ENCODE data around the gene MCAT. TPM values are rescaled to one million over a fixed set of nuclear protein-coding genes. Genes with fewer than 3 reads are reported as not detected.

The MCAT gene
- total and polyA plus RNA-seq, 2 donors (not counting 3 experiments of a cell fraction or from before 2014, with no cell fraction given) = 16.9 to 23.2 TPM

- H3K9me3 ChIP-seq (replicated peaks; ENCODE audit: control insufficient read depth, insufficient read depth, low read length) = no peaks in the 10 kb centered on the region
- H4K20me1 ChIP-seq (replicated peaks; ENCODE audit: control insufficient read depth, extremely low read depth, insufficient read depth, low read length) = no peaks in the 10 kb centered on the region
- H3K79me2 ChIP-seq (ENCODE audit: control insufficient read depth, insufficient read depth, low read length) = no peaks in the 10 kb centered on the region
- TF ChIP-seq POLR2AphosphoS5 (IDR thresholded peaks at IDR 0.05; ENCODE audit: insufficient read depth, low read depth, low read length) (no peak), EZH2 (IDR thresholded peaks at IDR 0.05; ENCODE audit: borderline replicate concordance, low read depth, low read length, severe bottlenecking) (no peak), JUN (IDR thresholded peaks at IDR 0.05; ENCODE audit: borderline replicate concordance, insufficient read depth, insufficient read length, low read depth) (no peak), GATA2 (IDR thresholded peaks at IDR 0.05; ENCODE audit: insufficient read depth, insufficient read length, low read depth, low read length) (no peak), MYC (IDR thresholded peaks at IDR 0.05; ENCODE audit: low read depth, low read length) (no peak), POLR2A (IDR thresholded peaks at IDR 0.05; ENCODE audit: low read depth, low read length) (no peak), CTCF (IDR thresholded peaks at IDR 0.05; ENCODE audit: extremely low read depth in 1 of 2, insufficient read depth in 1 of 2, low read depth in 1 of 2, low read length in 2 of 2) (no peak)
- TF ChIP-seq, protein P1, sequence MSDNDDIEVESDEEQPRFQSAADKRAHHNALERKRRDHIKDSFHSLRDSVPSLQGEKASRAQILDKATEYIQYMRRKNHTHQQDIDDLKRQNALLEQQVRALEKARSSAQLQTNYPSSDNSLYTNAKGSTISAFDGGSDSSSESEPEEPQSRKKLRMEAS (IDR thresholded peaks at IDR 0.05; ENCODE audit: insufficient read depth, insufficient read length) = no peak
- no peak overlapping the region for H3K9ac ChIP-seq (replicated peaks; ENCODE audit: extremely low read depth, insufficient read depth, low read length)
- CTCF ChIA-PET = interaction anchor here (1.0 kb wide), 1 partner anchor 42 kb away, joined by 3 read pairs; no protein-coding TSS in a partner anchor
- H3K4me3 ChIP-seq (replicated peaks in 1 of 3; ENCODE audit: insufficient read depth in 1 of 3, low read depth in 1 of 3, low read length in 3 of 3) = no peak overlapping the region
- dilution Hi-C loops (cut with MboI; ENCODE audit: extremely low pct_ligation_motif_present, low sequenced_read_pairs) (no loop called here), intact Hi-C loops (cut with micrococcal nuclease) (no loop called here)
- no peak overlapping the region for H3K27ac ChIP-seq (ENCODE audit: insufficient read depth, low read depth, low read length)
- no peaks in the 10 kb centered on the region for H3K9me1 ChIP-seq (replicated peaks; ENCODE audit: control insufficient read depth, extremely low read depth, insufficient read depth, low read length)
- POLR2A ChIA-PET = no interaction called here
- no peak overlapping the region for H2AFZ ChIP-seq (ENCODE audit: low read depth, low read length)
- H3K4me2 ChIP-seq (ENCODE audit: insufficient read depth, low read length) = no peak overlapping the region
- H3K36me3 ChIP-seq (ENCODE audit: control insufficient read depth in 2 of 2, extremely low read depth in 1 of 2, insufficient read depth in 2 of 2, low read length in 2 of 2) = no peaks in the 10 kb centered on the region
- H3K4me1 ChIP-seq (ENCODE audit: control insufficient read depth, extremely low read depth, insufficient read depth, low read length) = no peaks in the 10 kb centered on the region
- FAIRE-seq (no peak), DNase-seq (ENCODE audit: low read depth, low spot score) (no peak)
- H3K27me3 ChIP-seq (ENCODE audit: control insufficient read depth in 2 of 2, insufficient read depth in 2 of 2, low read length in 2 of 2) = no peaks in the 10 kb centered on the region
- no TSS peak for BruUV-seq (replicated peaks)
Measured at GRCh38 chr22:43094085-43094484, 49.1 kb downstream of the MCAT start.

Data from endothelial cell of umbilical vein (primary cell).